Measurements from ENCODE around the gene PDF.

The PDF gene

DNA sequence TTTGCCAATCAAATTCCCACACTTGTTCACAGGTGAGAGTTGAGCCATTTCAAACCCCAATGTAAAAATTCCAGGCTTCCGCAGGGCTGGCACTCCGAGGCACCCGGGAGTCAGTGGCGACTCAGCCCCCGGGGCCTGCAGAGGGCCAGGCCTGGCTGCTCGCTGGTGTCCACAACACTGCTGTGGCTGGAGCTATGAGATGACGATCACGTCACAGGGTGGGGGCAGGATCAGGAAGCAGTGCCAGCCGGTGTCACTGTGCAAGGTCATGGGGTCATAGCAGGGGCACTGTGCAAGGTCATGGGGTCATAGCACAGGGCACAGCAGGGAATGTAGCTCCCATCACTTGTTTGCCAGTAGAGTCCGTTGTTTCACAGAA lies 11.5 kb downstream of the PDF start:
- Histone ChIP-seq H3K23ac (ENCODE audit: low read length) (no peak overlapping the region), H3K4me2 (ENCODE audit: low read length) (no peak overlapping the region), H3K4me1 (ENCODE audit: control insufficient read depth, low read depth, low read length) (no peaks in the 10 kb centered on the region), H3K4ac (ENCODE audit: low read depth, low read length) (no peak overlapping the region), H3K79me2 (ENCODE audit: control insufficient read depth, insufficient read depth, low read length) (peaks cover 2% of the 10 kb centered on the region), H3K4me3 (ENCODE audit: low read length) (no peak overlapping the region), H3K79me1 (ENCODE audit: low read length) (peaks cover 14% of the 10 kb centered on the region), H3K27ac (ENCODE audit: low read depth, low read length) (no peak overlapping the region), H2BK5ac (ENCODE audit: low read length) (no peak overlapping the region), H3K18ac (ENCODE audit: low read length) (no peak overlapping the region), H4K5ac (ENCODE audit: low read length) (no peak overlapping the region), H2BK120ac (ENCODE audit: low read depth, low read length) (no peak overlapping the region), H2AK5ac (ENCODE audit: low read length) (no peak overlapping the region), H2BK15ac (replicated peaks; ENCODE audit: low read depth) (no peak overlapping the region), H3K9ac (ENCODE audit: low read length) (no peak overlapping the region), H3K56ac (ENCODE audit: low read length) (no peak overlapping the region), H4K8ac (ENCODE audit: low read depth, low read length) (no peak overlapping the region), H3K27me3 (ENCODE audit: insufficient read depth, low read length, poor library complexity) (no peaks in the 10 kb centered on the region), H3K36me3 (ENCODE audit: control insufficient read depth, insufficient read depth, low read length) (peaks cover 37% of the 10 kb centered on the region)
- WGBS (ENCODE audit: extremely low coverage, insufficient coverage, low lambda C conversion rate): no CpG with 5 or more reads among the region's 10 CpGs
- no peak for DNase-seq

DNA sequence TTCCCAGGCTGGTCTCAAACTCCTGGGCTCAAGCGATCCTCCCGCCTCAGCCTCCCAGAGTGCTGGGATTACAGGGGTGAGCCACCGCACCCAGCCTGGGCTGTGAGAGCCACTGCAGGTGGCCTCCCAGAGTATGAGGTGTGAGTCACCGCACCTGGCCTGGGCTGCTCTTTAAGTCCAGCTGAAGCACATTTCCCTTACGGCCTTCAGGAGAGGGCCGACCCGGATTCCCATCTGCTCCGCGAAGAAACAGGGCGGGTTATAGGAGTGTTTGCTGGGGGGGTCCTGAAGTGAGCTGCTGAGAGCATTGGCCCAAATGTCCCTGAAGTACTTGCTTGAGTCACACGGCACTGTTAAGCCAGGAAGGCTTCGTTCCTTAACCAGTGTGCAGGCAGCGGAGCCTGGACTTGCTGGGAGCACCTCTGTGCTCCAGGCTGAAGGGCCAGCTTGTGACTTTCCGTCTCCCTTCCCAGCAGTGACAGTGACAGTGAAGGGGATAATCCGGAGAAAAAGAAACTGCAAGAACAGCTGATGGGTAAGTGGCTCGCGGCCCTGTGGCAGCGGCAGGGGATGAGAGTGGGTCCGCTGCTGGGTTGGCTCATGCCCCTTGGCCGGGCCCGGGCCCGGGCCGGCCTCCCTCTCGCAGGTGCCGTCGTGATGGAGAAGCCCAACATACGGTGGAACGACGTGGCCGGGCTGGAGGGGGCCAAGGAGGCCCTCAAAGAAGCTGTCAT lies 12.0 kb downstream of the PDF start:
- Histone ChIP-seq H3K27me3 (ENCODE audit: insufficient read depth, low read length, poor library complexity) (no peaks in the 10 kb centered on the region), H2AK5ac (ENCODE audit: low read length) (no peak overlapping the region), H3K4ac (ENCODE audit: low read depth, low read length) (no peak overlapping the region), H3K4me2 (ENCODE audit: low read length) (no peak overlapping the region), H3K36me3 (ENCODE audit: control insufficient read depth, insufficient read depth, low read length) (peaks cover 36% of the 10 kb centered on the region), H4K5ac (ENCODE audit: low read length) (no peak overlapping the region), H3K27ac (ENCODE audit: low read depth, low read length) (no peak overlapping the region), H2BK5ac (ENCODE audit: low read length) (no peak overlapping the region), H3K4me1 (ENCODE audit: control insufficient read depth, low read depth, low read length) (no peaks in the 10 kb centered on the region), H3K4me3 (ENCODE audit: low read length) (no peak overlapping the region), H3K9ac (ENCODE audit: low read length) (no peak overlapping the region), H2BK120ac (ENCODE audit: low read depth, low read length) (no peak overlapping the region), H3K18ac (ENCODE audit: low read length) (no peak overlapping the region), H3K79me1 (ENCODE audit: low read length) (peaks cover 13% of the 10 kb centered on the region), H4K8ac (ENCODE audit: low read depth, low read length) (no peak overlapping the region), H3K56ac (ENCODE audit: low read length) (no peak overlapping the region), H3K79me2 (ENCODE audit: control insufficient read depth, insufficient read depth, low read length) (peaks cover 3% of the 10 kb centered on the region), H2BK15ac (replicated peaks; ENCODE audit: low read depth) (no peak overlapping the region), H3K23ac (ENCODE audit: low read length) (no peak overlapping the region)
- DNase-seq: no peak
- WGBS (ENCODE audit: extremely low coverage, insufficient coverage, low lambda C conversion rate): no CpG with 5 or more reads among the region's 30 CpGs

DNA sequence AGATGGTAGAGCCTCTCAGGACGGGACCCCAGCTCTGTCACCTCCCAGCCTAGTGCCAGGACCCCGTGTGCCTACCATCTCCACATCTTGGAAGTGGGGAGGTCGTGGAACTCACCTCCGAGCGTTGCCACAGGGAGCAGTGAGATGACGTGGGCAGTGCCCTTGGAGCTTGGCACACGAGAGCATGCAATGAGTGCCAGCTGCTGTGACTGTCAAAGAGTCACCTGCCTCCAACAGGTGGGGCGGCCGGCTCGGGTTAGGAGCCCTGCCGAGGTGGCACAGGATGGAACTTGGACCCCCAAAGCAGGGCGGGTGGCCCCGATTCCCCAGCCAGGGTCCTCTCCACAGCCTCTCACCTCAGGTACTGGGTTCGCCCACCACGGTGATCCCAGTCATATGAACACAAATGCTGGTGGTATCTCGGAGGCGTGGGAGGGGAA lies 13.8 kb downstream of the PDF start:
- Histone ChIP-seq H3K79me1 (ENCODE audit: low read length) (peaks cover 14% of the 10 kb centered on the region), H3K27me3 (ENCODE audit: insufficient read depth, low read length, poor library complexity) (no peaks in the 10 kb centered on the region), H4K5ac (ENCODE audit: low read length) (no peak overlapping the region), H4K8ac (ENCODE audit: low read depth, low read length) (no peak overlapping the region), H3K18ac (ENCODE audit: low read length) (no peak overlapping the region), H3K27ac (ENCODE audit: low read depth, low read length) (no peak overlapping the region), H3K9ac (ENCODE audit: low read length) (no peak overlapping the region), H2BK15ac (replicated peaks; ENCODE audit: low read depth) (no peak overlapping the region), H3K56ac (ENCODE audit: low read length) (no peak overlapping the region), H3K23ac (ENCODE audit: low read length) (no peak overlapping the region), H3K4ac (ENCODE audit: low read depth, low read length) (no peak overlapping the region), H3K4me1 (ENCODE audit: control insufficient read depth, low read depth, low read length) (no peaks in the 10 kb centered on the region), H2BK5ac (ENCODE audit: low read length) (no peak overlapping the region), H3K4me2 (ENCODE audit: low read length) (no peak overlapping the region), H3K79me2 (ENCODE audit: control insufficient read depth, insufficient read depth, low read length) (peaks cover 7% of the 10 kb centered on the region), H2AK5ac (ENCODE audit: low read length) (no peak overlapping the region), H2BK120ac (ENCODE audit: low read depth, low read length) (no peak overlapping the region), H3K36me3 (ENCODE audit: control insufficient read depth, insufficient read depth, low read length) (peaks cover 30% of the 10 kb centered on the region), H3K4me3 (ENCODE audit: low read length) (no peak overlapping the region)
- WGBS (ENCODE audit: extremely low coverage, insufficient coverage, low lambda C conversion rate): no CpG with 5 or more reads among the region's 17 CpGs
- DNase-seq: no peak

DNA sequence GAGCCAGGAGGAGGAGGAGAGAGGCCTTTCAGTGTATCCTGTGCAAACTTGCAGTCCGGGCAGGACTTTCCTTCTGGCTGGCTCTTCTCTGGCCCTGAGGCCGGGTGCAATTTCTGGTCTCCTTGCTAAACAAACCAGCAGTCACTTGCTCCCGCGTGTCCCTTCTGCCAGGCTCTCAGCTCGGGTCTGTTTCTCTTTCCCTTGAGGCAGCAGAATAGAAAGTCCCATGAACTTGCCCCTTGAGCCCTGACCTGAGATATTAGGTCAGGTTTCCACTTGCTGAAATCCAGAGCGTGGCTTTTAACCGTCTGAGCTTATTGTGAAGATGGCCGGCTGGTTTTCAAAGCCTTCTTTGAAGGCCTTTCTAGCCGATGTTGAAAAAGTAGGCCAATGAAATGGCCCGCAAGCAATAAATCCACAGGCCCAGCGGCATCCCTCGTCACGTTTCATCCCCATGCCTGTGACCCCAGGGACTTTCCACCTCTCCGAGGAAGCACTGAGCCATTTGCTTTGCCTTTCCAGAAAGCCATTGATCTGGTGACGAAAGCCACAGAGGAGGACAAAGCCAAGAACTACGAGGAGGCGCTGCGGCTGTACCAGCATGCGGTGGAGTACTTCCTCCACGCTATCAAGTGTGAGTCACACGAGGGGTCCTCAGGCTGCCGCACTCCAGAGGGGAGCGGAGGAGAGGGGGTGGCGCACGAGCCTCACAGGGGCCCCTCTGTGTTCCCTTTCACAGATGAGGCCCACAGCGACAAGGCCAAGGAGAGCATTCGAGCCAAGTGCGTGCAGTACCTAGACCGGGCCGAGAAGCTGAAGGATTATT lies 14.7 kb downstream of the PDF start:
- peaks cover 22% of the 10 kb centered on the region for H3K36me3 ChIP-seq (ENCODE audit: control insufficient read depth, insufficient read depth, low read length)
- no peak overlapping the region for H3K4ac ChIP-seq (ENCODE audit: low read depth, low read length)
- H3K79me2 ChIP-seq (ENCODE audit: control insufficient read depth, insufficient read depth, low read length): peaks cover 7% of the 10 kb centered on the region
- no peak overlapping the region for H3K56ac ChIP-seq (ENCODE audit: low read length)
- no peak for DNase-seq
- no peak overlapping the region for H4K5ac ChIP-seq (ENCODE audit: low read length)
- no peak overlapping the region for H4K8ac ChIP-seq (ENCODE audit: low read depth, low read length)
- no peak overlapping the region for H2BK120ac ChIP-seq (ENCODE audit: low read depth, low read length)
- H3K27me3 ChIP-seq (ENCODE audit: insufficient read depth, low read length, poor library complexity): no peaks in the 10 kb centered on the region
- peaks cover 12% of the 10 kb centered on the region for H3K79me1 ChIP-seq (ENCODE audit: low read length)
- no peak overlapping the region for H3K9ac ChIP-seq (ENCODE audit: low read length)
- H2BK5ac ChIP-seq (ENCODE audit: low read length): no peak overlapping the region
- no peak overlapping the region for H2AK5ac ChIP-seq (ENCODE audit: low read length)
- H3K27ac ChIP-seq (ENCODE audit: low read depth, low read length): no peak overlapping the region
- no CpG with 5 or more reads among the region's 30 CpGs for WGBS (ENCODE audit: extremely low coverage, insufficient coverage, low lambda C conversion rate)
- no peak overlapping the region for H3K23ac ChIP-seq (ENCODE audit: low read length)
- no peak overlapping the region for H2BK15ac ChIP-seq (replicated peaks; ENCODE audit: low read depth)
- no peak overlapping the region for H3K18ac ChIP-seq (ENCODE audit: low read length)
- H3K4me2 ChIP-seq (ENCODE audit: low read length): no peak overlapping the region
- no peaks in the 10 kb centered on the region for H3K4me1 ChIP-seq (ENCODE audit: control insufficient read depth, low read depth, low read length)
- no peak overlapping the region for H3K4me3 ChIP-seq (ENCODE audit: low read length)

DNA sequence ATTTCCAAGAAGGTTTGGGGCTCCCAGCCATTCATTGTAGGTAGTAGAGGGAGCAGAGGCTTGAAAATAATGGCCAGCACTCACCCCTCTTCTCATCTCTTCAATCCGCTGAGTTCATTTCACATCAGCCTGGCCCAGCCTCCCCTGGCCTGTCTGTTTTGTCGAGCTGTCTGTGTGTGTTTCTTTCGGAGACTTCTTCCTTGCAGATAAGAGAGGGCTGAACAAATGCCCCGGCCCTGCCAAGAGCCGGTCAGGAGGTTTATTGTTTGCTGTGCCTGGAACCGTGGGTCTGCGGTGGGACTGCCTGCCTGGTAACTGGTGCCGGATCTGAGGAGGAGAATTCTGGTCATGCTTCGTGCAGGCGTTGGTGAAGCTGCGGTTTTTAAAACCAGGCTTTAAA lies 15.9 kb downstream of the PDF start:
- Histone ChIP-seq H3K27ac (ENCODE audit: low read depth, low read length) (no peak overlapping the region), H2BK5ac (ENCODE audit: low read length) (no peak overlapping the region), H3K56ac (ENCODE audit: low read length) (no peak overlapping the region), H2AK5ac (ENCODE audit: low read length) (no peak overlapping the region), H3K79me2 (ENCODE audit: control insufficient read depth, insufficient read depth, low read length) (peaks cover 7% of the 10 kb centered on the region), H4K5ac (ENCODE audit: low read length) (no peak overlapping the region), H2BK120ac (ENCODE audit: low read depth, low read length) (no peak overlapping the region), H2BK15ac (replicated peaks; ENCODE audit: low read depth) (no peak overlapping the region), H3K4me3 (ENCODE audit: low read length) (no peak overlapping the region), H3K4me1 (ENCODE audit: control insufficient read depth, low read depth, low read length) (no peaks in the 10 kb centered on the region), H3K9ac (ENCODE audit: low read length) (no peak overlapping the region), H3K4ac (ENCODE audit: low read depth, low read length) (no peak overlapping the region), H3K18ac (ENCODE audit: low read length) (no peak overlapping the region), H3K79me1 (ENCODE audit: low read length) (peaks cover 10% of the 10 kb centered on the region), H3K27me3 (ENCODE audit: insufficient read depth, low read length, poor library complexity) (no peaks in the 10 kb centered on the region), H3K4me2 (ENCODE audit: low read length) (no peak overlapping the region), H4K8ac (ENCODE audit: low read depth, low read length) (no peak overlapping the region), H3K23ac (ENCODE audit: low read length) (no peak overlapping the region), H3K36me3 (ENCODE audit: control insufficient read depth, insufficient read depth, low read length) (peaks cover 16% of the 10 kb centered on the region)
- no CpG with 5 or more reads among the region's 11 CpGs for WGBS (ENCODE audit: extremely low coverage, insufficient coverage, low lambda C conversion rate)
- DNase-seq: no peak
